Stimulated activated effector memory CD8-positive, alpha-beta T cell treated with anti-CD3 and anti-CD28 coated beads, Interleukin-12 subunit alpha, Interleukin-12 subunit beta, amount 100 ng/mL, for 72 hours (primary cell): ENCODE results near the gene EFCAB6.

Source experiments
- ATAC-seq: fragments of 150-1000 bp; cut with Tn5 transposase; 2 replicates; pipeline ENCODE4 v1.10.0; 2021
- DNase-seq, 2 donors: peaks; one replicate each; pipeline ENCODE4 v3.0.0; 2021 to 2022; ENCODE audit warnings: low spot score in 2 of 2
- H3K27ac Mint-ChIP-seq: one replicate; pipeline ENCODE4 v1.8.0; 2022; ENCODE audit warnings: mild to moderate bottlenecking, mixed read lengths
- H3K36me3 Mint-ChIP-seq: one replicate; pipeline ENCODE4 v1.8.0; 2022; ENCODE audit warnings: mild to moderate bottlenecking, mixed read lengths
- H3K4me1 Mint-ChIP-seq: one replicate; pipeline ENCODE4 v1.8.0; 2022; ENCODE audit warnings: mixed read lengths
- H3K4me3 Mint-ChIP-seq: one replicate; pipeline ENCODE4 v1.8.0; 2022; ENCODE audit warnings: mild to moderate bottlenecking, mixed read lengths
- H3K9me3 Mint-ChIP-seq: one replicate; pipeline ENCODE4 v1.8.0; 2022; ENCODE audit warnings: mixed read lengths

EFCAB6 gene

GRCh38 chr22:43772831-43773230, 39.3 kb downstream of the EFCAB6 start:
- no peak overlapping the region for H3K4me3 Mint-ChIP-seq
- DNase-seq: peak in 1 of 2 donors; percentile 13
- H3K36me3 Mint-ChIP-seq: no peaks in the 10 kb centered on the region

GRCh38 chr22:43755452-43755851, 56.7 kb downstream of the EFCAB6 start:
- H3K9me3 Mint-ChIP-seq: no peaks in the 10 kb centered on the region
- DNase-seq (no peak), ATAC-seq (no peak)
- peaks cover 4% of the 10 kb centered on the region for H3K36me3 Mint-ChIP-seq
- no peak overlapping the region for H3K27ac Mint-ChIP-seq
- H3K4me3 Mint-ChIP-seq: no peak overlapping the region
- H3K4me1 Mint-ChIP-seq: no peaks in the 10 kb centered on the region

More at GRCh38 chr22:43772831-43773230, 39.3 kb downstream of the EFCAB6 start:
- H3K4me1 Mint-ChIP-seq: no peaks in the 10 kb centered on the region
- no peak for ATAC-seq
- H3K27ac Mint-ChIP-seq: no peak overlapping the region
- no peaks in the 10 kb centered on the region for H3K9me3 Mint-ChIP-seq

- H3K36me3 Mint-ChIP-seq: peaks cover 4% of the 10 kb centered on the region
- no peak overlapping the region for H3K4me3 Mint-ChIP-seq
- no peak for ATAC-seq
- no peaks in the 10 kb centered on the region for H3K4me1 Mint-ChIP-seq
- H3K27ac Mint-ChIP-seq: no peak overlapping the region
- no peak for DNase-seq
- no peaks in the 10 kb centered on the region for H3K9me3 Mint-ChIP-seq
These were observed 57.1 kb downstream of the EFCAB6 start for GRCh38 chr22:43755011-43755410.

DNA sequence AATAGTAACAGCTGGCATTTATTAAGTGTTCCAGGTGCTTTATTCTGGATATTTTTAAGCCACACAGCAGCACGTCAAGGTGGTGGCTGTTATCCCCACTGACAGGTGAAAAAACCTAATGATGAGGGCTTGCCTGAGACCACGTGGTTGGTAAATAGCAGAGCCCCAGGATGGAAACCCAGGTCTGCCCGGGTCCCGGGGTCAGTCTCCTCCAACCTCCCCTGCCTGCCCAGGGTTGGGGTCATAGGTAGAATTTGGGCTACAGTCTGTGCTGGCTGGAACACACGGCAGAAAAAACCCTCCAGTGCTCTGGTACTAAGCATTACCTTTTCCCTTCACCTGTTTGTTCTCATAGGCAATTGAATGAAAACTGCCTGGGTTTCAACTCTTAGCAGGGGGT, 57.9 kb downstream of the EFCAB6 start:
- no peak overlapping the region for H3K4me3 Mint-ChIP-seq
- ATAC-seq: no peak
- H3K9me3 Mint-ChIP-seq: no peaks in the 10 kb centered on the region
- H3K27ac Mint-ChIP-seq: no peak overlapping the region
- no peaks in the 10 kb centered on the region for H3K4me1 Mint-ChIP-seq
- no peak for DNase-seq
- H3K36me3 Mint-ChIP-seq: peaks cover 4% of the 10 kb centered on the region

DNA sequence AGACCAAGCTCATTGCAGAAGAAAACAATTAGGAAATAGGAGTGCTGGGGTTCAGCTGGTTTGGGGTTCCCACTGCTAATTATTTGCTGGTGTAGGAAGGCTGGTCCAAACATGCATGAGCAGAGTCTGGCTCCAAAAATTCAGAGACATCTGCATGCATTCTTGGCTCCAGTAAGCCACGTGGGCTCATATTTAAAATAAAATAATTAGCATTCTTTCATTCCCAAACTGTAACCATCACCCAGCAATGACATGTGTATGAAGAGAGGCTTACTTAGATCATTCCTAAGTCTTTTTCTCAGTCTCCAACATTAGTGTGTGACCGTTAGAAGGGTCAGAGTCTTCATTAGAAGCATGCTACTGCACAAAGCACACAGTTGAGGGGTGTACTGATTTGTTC, 58.4 kb downstream of the EFCAB6 start:
- DNase-seq (no peak), ATAC-seq (no peak)
- Mint-ChIP-seq H3K27ac (no peak overlapping the region), H3K4me3 (no peak overlapping the region), H3K9me3 (no peaks in the 10 kb centered on the region), H3K36me3 (peaks cover 4% of the 10 kb centered on the region), H3K4me1 (no peaks in the 10 kb centered on the region)

DNA sequence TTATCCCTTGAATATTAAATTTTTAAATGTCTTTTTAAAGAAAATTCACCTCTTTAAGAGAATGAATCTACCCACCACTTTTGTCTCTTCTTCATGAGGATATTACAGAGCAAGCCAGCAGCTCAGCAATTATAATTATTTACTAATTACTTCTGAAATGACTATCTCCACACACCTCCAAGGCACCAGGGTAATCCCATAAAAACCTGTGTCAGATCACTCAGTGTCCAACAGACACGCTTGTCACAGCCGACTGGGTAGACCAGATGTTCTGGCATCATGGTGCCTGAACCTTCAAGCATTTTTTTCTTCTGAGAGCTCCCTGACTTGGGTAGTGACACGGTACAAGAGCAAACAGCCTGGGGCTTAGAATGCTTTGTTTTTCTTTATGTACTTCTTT, 61.4 kb downstream of the EFCAB6 start:
- Mint-ChIP-seq H3K9me3 (no peaks in the 10 kb centered on the region), H3K27ac (no peak overlapping the region), H3K4me1 (no peaks in the 10 kb centered on the region), H3K36me3 (peaks cover 4% of the 10 kb centered on the region), H3K4me3 (no peak overlapping the region)
- ATAC-seq: no peak
- peak in 1 of 2 donors; percentile 20 for DNase-seq

DNA sequence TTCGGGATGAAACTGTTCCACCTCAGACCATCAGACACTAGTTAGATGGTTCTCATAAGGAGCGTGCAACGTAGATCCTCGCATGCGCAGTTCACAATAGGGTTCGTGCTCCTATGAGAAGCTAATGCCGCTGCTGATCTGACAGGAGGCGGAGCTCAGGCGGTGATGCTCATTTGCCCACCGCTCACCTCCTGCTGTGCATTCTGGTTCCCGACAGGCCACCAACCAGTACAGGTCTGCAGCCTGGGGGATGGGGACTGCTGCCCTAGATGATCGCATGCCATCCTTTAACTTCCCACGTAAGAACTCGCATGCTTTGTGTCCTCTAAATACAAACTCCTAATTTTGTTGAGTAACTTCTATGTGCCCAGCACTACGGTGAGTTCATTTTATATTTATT, 62.6 kb downstream of the EFCAB6 start:
- Mint-ChIP-seq H3K9me3 (no peaks in the 10 kb centered on the region), H3K4me1 (no peaks in the 10 kb centered on the region), H3K36me3 (peaks cover 4% of the 10 kb centered on the region), H3K27ac (no peak overlapping the region), H3K4me3 (no peak overlapping the region)
- ATAC-seq (no peak), DNase-seq (no peak)

GRCh38 chr22:43747877-43748276, 64.2 kb downstream of the EFCAB6 start:
- no peak for ATAC-seq
- Mint-ChIP-seq H3K4me1 (no peaks in the 10 kb centered on the region), H3K4me3 (no peak overlapping the region), H3K36me3 (no peaks in the 10 kb centered on the region), H3K9me3 (no peaks in the 10 kb centered on the region), H3K27ac (no peak overlapping the region)
- DNase-seq: peak in 1 of 2 donors; percentile 13

GRCh38 chr22:43747058-43747457, 65.0 kb downstream of the EFCAB6 start:
- Mint-ChIP-seq H3K9me3 (no peaks in the 10 kb centered on the region), H3K27ac (no peak overlapping the region), H3K36me3 (no peaks in the 10 kb centered on the region), H3K4me1 (no peaks in the 10 kb centered on the region), H3K4me3 (no peak overlapping the region)
- ATAC-seq: no peak
- peak in 1 of 2 donors; percentile 37 for DNase-seq

DNA sequence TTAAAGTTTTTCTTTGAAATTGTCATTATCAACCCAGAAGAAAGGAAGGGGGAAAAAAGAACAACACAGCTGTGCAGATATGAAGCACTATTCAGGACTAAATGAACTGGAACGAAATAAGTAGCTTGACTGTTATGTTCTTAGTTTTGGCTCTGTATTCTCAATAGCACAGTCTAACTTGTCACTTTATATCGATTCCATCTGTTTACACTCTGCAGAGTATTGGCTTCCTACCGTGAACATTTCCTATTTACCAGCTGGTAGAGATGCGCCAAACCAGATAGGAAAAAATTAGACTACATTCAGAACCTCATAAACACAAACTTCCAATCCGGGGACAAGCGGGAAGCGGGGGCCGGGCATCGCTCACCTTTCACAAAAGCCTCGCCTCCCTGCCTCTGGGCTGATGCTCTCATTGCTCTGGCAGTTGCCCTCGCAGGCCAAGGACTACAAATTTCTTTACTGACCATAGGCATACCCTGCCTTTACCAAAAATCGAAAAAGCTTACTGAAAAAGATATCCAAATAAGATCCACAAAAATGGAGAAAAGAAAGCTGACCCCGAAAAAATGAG, 66.2 kb downstream of the EFCAB6 start:
- no peak overlapping the region for H3K27ac Mint-ChIP-seq
- H3K9me3 Mint-ChIP-seq: no peaks in the 10 kb centered on the region
- no peak for DNase-seq

GRCh38 chr22:43745411-43745770, 66.7 kb downstream of the EFCAB6 start:
- ATAC-seq: no peak

More for the DNA sequence above, 66.2 kb downstream of the EFCAB6 start:
- Mint-ChIP-seq H3K36me3 (no peaks in the 10 kb centered on the region), H3K4me3 (no peak overlapping the region), H3K4me1 (no peaks in the 10 kb centered on the region)
- ATAC-seq: no peak

GRCh38 chr22:43744700-43745410, 67.2 kb downstream of the EFCAB6 start:
- Mint-ChIP-seq H3K4me3 (no peak overlapping the region), H3K36me3 (no peaks in the 10 kb centered on the region), H3K4me1 (no peaks in the 10 kb centered on the region), H3K27ac (no peak overlapping the region), H3K9me3 (no peaks in the 10 kb centered on the region)
- no peak for DNase-seq
- ATAC-seq: no peak

More at GRCh38 chr22:43745411-43745770, 66.7 kb downstream of the EFCAB6 start:
- no peaks in the 10 kb centered on the region for H3K36me3 Mint-ChIP-seq
- H3K27ac Mint-ChIP-seq: no peak overlapping the region
- DNase-seq: peak in 1 of 2 donors; percentile 18
- H3K4me3 Mint-ChIP-seq: no peak overlapping the region
- H3K9me3 Mint-ChIP-seq: no peaks in the 10 kb centered on the region
- no peaks in the 10 kb centered on the region for H3K4me1 Mint-ChIP-seq

- no peak for ATAC-seq
- Mint-ChIP-seq H3K4me3 (no peak overlapping the region), H3K27ac (no peak overlapping the region), H3K36me3 (no peaks in the 10 kb centered on the region), H3K4me1 (no peaks in the 10 kb centered on the region), H3K9me3 (no peaks in the 10 kb centered on the region)
- DNase-seq: no peak
These were observed 68.0 kb downstream of the EFCAB6 start for GRCh38 chr22:43743929-43744643.

GRCh38 chr22:43743131-43743530, 69.0 kb downstream of the EFCAB6 start:
- DNase-seq (peak in 1 of 2 donors; percentile 38), ATAC-seq (no peak)
- no peaks in the 10 kb centered on the region for H3K9me3 Mint-ChIP-seq
- no peak overlapping the region for H3K27ac Mint-ChIP-seq
- no peaks in the 10 kb centered on the region for H3K36me3 Mint-ChIP-seq
- H3K4me1 Mint-ChIP-seq: no peaks in the 10 kb centered on the region
- H3K4me3 Mint-ChIP-seq: no peak overlapping the region

DNA sequence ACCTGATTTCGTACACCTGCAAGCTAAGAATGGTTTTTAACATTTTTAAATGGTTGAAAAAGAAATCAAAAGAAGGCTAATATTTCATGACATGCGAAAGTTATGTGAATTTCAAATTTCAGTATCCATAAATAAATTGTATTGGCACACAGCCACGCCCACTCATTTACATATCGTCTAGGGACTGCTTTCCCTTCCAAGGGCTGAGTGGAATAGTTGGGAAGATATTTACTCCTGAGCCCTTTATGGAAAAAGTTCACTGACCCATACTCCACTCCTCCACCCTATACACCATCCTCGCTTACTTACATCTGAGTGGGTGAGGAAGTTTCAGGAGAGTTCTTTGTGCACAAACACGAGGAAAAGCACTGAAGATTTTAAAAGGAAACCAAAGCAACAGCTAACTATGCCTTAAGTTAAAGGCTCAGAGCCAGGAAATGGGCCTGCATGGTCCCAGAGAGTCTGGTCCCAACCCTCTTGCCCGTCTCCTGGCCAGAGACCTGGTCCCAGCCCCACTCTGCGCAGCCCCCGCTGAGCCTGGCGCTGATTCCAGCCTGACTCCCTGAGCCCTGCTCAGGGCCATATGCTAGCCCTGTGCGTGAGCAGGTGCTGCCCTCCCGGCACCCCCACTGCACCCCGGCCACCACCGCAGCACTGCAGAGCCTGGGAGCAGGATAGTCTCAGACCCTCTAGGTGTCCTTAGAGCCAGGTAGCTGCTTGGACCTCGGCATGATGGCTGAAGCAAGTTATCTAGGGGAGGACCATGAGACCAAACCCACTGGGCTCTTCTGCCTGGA, 69.8 kb downstream of the EFCAB6 start:
- ATAC-seq: no peak
- H3K4me3 Mint-ChIP-seq: no peak overlapping the region

More for the DNA sequence above, 69.8 kb downstream of the EFCAB6 start:
- H3K27ac Mint-ChIP-seq: no peak overlapping the region
- H3K4me1 Mint-ChIP-seq: no peaks in the 10 kb centered on the region
- no peaks in the 10 kb centered on the region for H3K9me3 Mint-ChIP-seq
- peak in 1 of 2 donors; percentile 7 for DNase-seq
- no peaks in the 10 kb centered on the region for H3K36me3 Mint-ChIP-seq
